ENCODE measurements around the gene DNAH10. TPM values are rescaled to one million over a fixed set of nuclear protein-coding genes. Genes with fewer than 3 reads are reported as not detected.

DNAH10 gene
- total and polyA plus RNA-seq, 2 of the 4 experiments (the other 2 are of a cell fraction), result 0.18 to 0.22 TPM

DNA sequence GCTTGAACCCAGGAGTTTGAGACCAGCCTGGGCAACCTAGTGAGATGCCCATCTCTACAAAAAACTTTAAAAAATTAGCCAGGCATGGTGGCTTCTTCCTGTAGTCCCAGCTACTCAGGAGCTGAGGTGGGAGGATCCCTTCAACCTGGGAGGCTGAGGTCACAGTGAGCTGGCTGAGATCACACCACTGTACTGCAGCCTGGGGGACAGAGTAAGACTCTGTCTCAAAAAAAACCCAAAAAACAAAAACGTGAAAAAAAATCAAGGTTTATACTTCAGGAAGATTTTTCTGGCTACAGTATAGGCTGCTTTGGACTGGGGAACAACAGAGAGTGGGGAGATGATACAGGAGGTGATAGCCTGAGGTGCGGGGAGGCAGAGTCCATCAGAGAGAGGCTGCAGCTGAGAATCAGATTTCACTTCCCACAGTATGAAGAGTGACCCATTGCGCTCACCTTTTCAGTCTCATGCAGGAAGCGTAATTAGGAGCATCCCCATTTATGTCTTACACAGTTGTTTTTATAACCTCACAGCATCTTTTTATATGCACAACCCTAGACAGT is 28.9 kb downstream of the DNAH10 start:
- Histone ChIP-seq H3K18ac (ENCODE audit: low read depth, low read length) (no peak overlapping the region), H4K5ac (ENCODE audit: low read depth, low read length) (no peak overlapping the region), H3K9ac (ENCODE audit: low read depth, low read length) (no peak overlapping the region), H2BK5ac (ENCODE audit: low read depth, low read length, poor library complexity, severe bottlenecking) (no peak overlapping the region), H3K56ac (ENCODE audit: extremely low read depth, insufficient read depth, low read length) (no peak overlapping the region), H3K4ac (ENCODE audit: low read depth, low read length) (no peak overlapping the region), H2BK20ac (ENCODE audit: low read depth, low read length) (no peak overlapping the region), H3K4me2 (ENCODE audit: low read depth, low read length) (no peak overlapping the region), H3K36me3 (ENCODE audit: control insufficient read depth, insufficient read depth, low read length) (no peaks in the 10 kb centered on the region), H3K9me1 (ENCODE audit: insufficient read depth, low read length) (no peaks in the 10 kb centered on the region), H3K14ac (replicated peaks; ENCODE audit: low read depth, low read length) (no peak overlapping the region), H3K27me3 (ENCODE audit: control insufficient read depth, insufficient read depth, low read length) (peaks cover 4% of the 10 kb centered on the region), H2AFZ (replicated peaks; ENCODE audit: low read length, poor library complexity) (no peak overlapping the region), H3K27ac (ENCODE audit: insufficient read depth, low read length) (no peak overlapping the region), H2BK15ac (ENCODE audit: low read depth, low read length) (no peak overlapping the region), H2AK9ac (replicated peaks; ENCODE audit: low read depth, low read length, poor library complexity) (no peak overlapping the region), H4K91ac (ENCODE audit: insufficient read depth, low read depth, low read length) (no peak overlapping the region), H2BK120ac (ENCODE audit: low read depth, low read length) (no peak overlapping the region), H4K8ac (ENCODE audit: low read depth in 2 of 2, low read length in 2 of 2) (no peak overlapping the region), H3K79me1 (ENCODE audit: low read depth in 1 of 2, low read length in 2 of 2) (no peaks in the 10 kb centered on the region), H4K20me1 (ENCODE audit: insufficient read depth, low read length) (no peaks in the 10 kb centered on the region), H3K4me3 (ENCODE audit: insufficient read depth, low read depth, low read length) (no peak overlapping the region), H3K9me3 (ENCODE audit: control insufficient read depth, insufficient read depth, low read length) (no peaks in the 10 kb centered on the region), H3K23ac (ENCODE audit: low read depth, low read length) (no peak overlapping the region), H3K4me1 (ENCODE audit: control insufficient read depth, insufficient read depth, low read length) (no peaks in the 10 kb centered on the region), H2AK5ac (ENCODE audit: low read depth, low read length) (no peak overlapping the region)
- no TSS peak for BruUV-seq (replicated peaks)
- intact Hi-C loops (cut with micrococcal nuclease) (no loop called here), in situ Hi-C loops (cut with MboI; ENCODE audit: low sequenced_read_pairs) (no loop called here), dilution Hi-C loops (cut with HindIII; ENCODE audit: low sequenced_read_pairs, unreplicated experiment) (no loop called here)
- WGBS, 2 experiments (ENCODE audit: extremely low coverage in 2 of 2, insufficient read length in 1 of 2), result no CpG with 5 or more reads among the region's 4 CpGs
- no peak for DNase-seq
- no peak for TF ChIP-seq MAFK (IDR thresholded peaks at IDR 0.05; ENCODE audit: low read depth, low read length)
- no peak for TF ChIP-seq RCOR1 (IDR thresholded peaks at IDR 0.05; ENCODE audit: insufficient replicate concordance, low read length)
- TF ChIP-seq, protein P1, sequence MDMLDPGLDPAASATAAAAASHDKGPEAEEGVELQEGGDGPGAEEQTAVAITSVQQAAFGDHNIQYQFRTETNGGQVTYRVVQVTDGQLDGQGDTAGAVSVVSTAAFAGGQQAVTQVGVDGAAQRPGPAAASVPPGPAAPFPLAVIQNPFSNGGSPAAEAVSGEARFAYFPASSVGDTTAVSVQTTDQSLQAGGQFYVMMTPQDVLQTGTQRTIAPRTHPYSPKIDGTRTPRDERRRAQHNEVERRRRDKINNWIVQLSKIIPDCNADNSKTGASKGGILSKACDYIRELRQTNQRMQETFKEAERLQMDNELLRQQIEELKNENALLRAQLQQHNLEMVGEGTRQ (IDR thresholded peaks at IDR 0.05; ENCODE audit: low read depth, low read length), result no peak
- TF ChIP-seq, protein P2, sequence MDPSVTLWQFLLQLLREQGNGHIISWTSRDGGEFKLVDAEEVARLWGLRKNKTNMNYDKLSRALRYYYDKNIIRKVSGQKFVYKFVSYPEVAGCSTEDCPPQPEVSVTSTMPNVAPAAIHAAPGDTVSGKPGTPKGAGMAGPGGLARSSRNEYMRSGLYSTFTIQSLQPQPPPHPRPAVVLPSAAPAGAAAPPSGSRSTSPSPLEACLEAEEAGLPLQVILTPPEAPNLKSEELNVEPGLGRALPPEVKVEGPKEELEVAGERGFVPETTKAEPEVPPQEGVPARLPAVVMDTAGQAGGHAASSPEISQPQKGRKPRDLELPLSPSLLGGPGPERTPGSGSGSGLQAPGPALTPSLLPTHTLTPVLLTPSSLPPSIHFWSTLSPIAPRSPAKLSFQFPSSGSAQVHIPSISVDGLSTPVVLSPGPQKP (IDR thresholded peaks at IDR 0.05; ENCODE audit: borderline replicate concordance, low read depth, low read length), result no peak
- no peak for TF ChIP-seq CEBPB (IDR thresholded peaks at IDR 0.05; ENCODE audit: low read depth, low read length)
- TF ChIP-seq, protein P3, sequence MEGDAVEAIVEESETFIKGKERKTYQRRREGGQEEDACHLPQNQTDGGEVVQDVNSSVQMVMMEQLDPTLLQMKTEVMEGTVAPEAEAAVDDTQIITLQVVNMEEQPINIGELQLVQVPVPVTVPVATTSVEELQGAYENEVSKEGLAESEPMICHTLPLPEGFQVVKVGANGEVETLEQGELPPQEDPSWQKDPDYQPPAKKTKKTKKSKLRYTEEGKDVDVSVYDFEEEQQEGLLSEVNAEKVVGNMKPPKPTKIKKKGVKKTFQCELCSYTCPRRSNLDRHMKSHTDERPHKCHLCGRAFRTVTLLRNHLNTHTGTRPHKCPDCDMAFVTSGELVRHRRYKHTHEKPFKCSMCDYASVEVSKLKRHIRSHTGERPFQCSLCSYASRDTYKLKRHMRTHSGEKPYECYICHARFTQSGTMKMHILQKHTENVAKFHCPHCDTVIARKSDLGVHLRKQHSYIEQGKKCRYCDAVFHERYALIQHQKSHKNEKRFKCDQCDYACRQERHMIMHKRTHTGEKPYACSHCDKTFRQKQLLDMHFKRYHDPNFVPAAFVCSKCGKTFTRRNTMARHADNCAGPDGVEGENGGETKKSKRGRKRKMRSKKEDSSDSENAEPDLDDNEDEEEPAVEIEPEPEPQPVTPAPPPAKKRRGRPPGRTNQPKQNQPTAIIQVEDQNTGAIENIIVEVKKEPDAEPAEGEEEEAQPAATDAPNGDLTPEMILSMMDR (conservative IDR thresholded peaks at IDR 0.05; ENCODE audit: low read depth, low read length), result no peak
- TF ChIP-seq CHD1 (IDR thresholded peaks at IDR 0.05; ENCODE audit: low read depth, low read length), result no peak
- TF ChIP-seq RFX5 (IDR thresholded peaks at IDR 0.05; ENCODE audit: low read depth, low read length), result no peak
- TF ChIP-seq SMC3 (IDR thresholded peaks at IDR 0.05; ENCODE audit: low read depth, low read length), result no peak
- no peak for TF ChIP-seq MAZ (IDR thresholded peaks at IDR 0.05; ENCODE audit: borderline replicate concordance, low read depth, low read length)
- no peak for TF ChIP-seq NFE2L2 (IDR thresholded peaks at IDR 0.05; ENCODE audit: low read depth, low read length)
- no peak for TF ChIP-seq POLR2A (IDR thresholded peaks at IDR 0.05; ENCODE audit: low read depth, low read length)
- no peak for TF ChIP-seq MXI1 (IDR thresholded peaks at IDR 0.05; ENCODE audit: borderline replicate concordance, low read depth, low read length)
- no peak for ATAC-seq (ENCODE audit: low read depth)
- POLR2A ChIA-PET (ENCODE audit: unreplicated experiment), result no interaction called here
- CTCF ChIA-PET, result no interaction called here
